Measurements from ENCODE around the gene ZNF605. TPM values are rescaled to one million over a fixed set of nuclear protein-coding genes. Genes with fewer than 3 reads are reported as not detected.

The ZNF605 gene
- total and polyA plus RNA-seq, 2 donors (not counting 3 experiments of a cell fraction or from before 2014, with no cell fraction given), result 2.4 to 11.3 TPM

DNA sequence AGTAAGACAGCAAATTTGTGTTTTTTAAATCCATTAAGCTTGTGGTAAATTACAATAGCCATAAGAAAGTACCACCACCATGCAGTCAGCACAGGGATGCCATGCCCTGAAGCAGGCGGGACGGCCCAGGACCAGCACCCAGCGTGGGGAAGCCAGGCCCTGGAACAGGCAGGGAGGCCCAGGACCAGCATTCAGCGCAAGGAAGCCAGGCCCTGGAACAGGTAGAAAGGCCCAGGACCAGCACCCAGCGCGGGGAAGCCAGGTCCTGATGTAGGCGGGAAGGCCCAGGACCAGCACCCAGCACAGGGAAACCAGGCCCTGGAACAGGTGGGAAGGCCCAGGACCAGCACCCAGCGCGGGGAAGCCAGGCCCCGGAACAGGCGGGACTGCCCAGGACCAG is 81.9 kb downstream of the ZNF605 start:
- H3K79me2 ChIP-seq (ENCODE audit: control insufficient read depth, insufficient read depth, low read length), result no peaks in the 10 kb centered on the region
- intact Hi-C loops (cut with micrococcal nuclease), result no loop called here
- dilution Hi-C loops (cut with MboI; ENCODE audit: extremely low pct_ligation_motif_present, low sequenced_read_pairs), result no loop called here
- DNase-seq (ENCODE audit: low read depth, low spot score) (no peak), FAIRE-seq (no peak)
- TF ChIP-seq POLR2AphosphoS5 (IDR thresholded peaks at IDR 0.05; ENCODE audit: insufficient read depth, low read depth, low read length), result no peak
- no peak for TF ChIP-seq MYC (IDR thresholded peaks at IDR 0.05; ENCODE audit: low read depth, low read length)
- no peak for TF ChIP-seq MAX (IDR thresholded peaks at IDR 0.05; ENCODE audit: insufficient read depth, insufficient read length)
- TF ChIP-seq EZH2 (IDR thresholded peaks at IDR 0.05; ENCODE audit: borderline replicate concordance, low read depth, low read length, severe bottlenecking), result no peak
- TF ChIP-seq JUN (IDR thresholded peaks at IDR 0.05; ENCODE audit: borderline replicate concordance, insufficient read depth, insufficient read length, low read depth), result no peak
- no peak for TF ChIP-seq GATA2 (IDR thresholded peaks at IDR 0.05; ENCODE audit: insufficient read depth, insufficient read length, low read depth, low read length)
- TF ChIP-seq, protein P1, sequence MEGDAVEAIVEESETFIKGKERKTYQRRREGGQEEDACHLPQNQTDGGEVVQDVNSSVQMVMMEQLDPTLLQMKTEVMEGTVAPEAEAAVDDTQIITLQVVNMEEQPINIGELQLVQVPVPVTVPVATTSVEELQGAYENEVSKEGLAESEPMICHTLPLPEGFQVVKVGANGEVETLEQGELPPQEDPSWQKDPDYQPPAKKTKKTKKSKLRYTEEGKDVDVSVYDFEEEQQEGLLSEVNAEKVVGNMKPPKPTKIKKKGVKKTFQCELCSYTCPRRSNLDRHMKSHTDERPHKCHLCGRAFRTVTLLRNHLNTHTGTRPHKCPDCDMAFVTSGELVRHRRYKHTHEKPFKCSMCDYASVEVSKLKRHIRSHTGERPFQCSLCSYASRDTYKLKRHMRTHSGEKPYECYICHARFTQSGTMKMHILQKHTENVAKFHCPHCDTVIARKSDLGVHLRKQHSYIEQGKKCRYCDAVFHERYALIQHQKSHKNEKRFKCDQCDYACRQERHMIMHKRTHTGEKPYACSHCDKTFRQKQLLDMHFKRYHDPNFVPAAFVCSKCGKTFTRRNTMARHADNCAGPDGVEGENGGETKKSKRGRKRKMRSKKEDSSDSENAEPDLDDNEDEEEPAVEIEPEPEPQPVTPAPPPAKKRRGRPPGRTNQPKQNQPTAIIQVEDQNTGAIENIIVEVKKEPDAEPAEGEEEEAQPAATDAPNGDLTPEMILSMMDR (IDR thresholded peaks at IDR 0.05; ENCODE audit: extremely low read depth in 1 of 2, insufficient read depth in 1 of 2, low read depth in 1 of 2, low read length in 2 of 2), result no peak
- no peak for TF ChIP-seq FOS (IDR thresholded peaks at IDR 0.05; ENCODE audit: borderline replicate concordance, insufficient read depth, low read length)
- TF ChIP-seq POLR2A (IDR thresholded peaks at IDR 0.05; ENCODE audit: low read depth, low read length), result no peak
- no TSS peak for BruUV-seq (replicated peaks)
- H3K4me2 ChIP-seq (ENCODE audit: insufficient read depth, low read length), result no peak overlapping the region
- H3K4me3 ChIP-seq (replicated peaks in 1 of 3; ENCODE audit: insufficient read depth in 1 of 3, low read depth in 1 of 3, low read length in 3 of 3), result no peak overlapping the region
- no peaks in the 10 kb centered on the region for H4K20me1 ChIP-seq (replicated peaks; ENCODE audit: control insufficient read depth, extremely low read depth, insufficient read depth, low read length)
- peaks cover 12 to 41% of the 10 kb centered on the region in 2 experiments for H3K36me3 ChIP-seq (ENCODE audit: control insufficient read depth in 2 of 2, extremely low read depth in 1 of 2, insufficient read depth in 2 of 2, low read length in 2 of 2)
- no peaks in the 10 kb centered on the region for H3K4me1 ChIP-seq (ENCODE audit: control insufficient read depth, extremely low read depth, insufficient read depth, low read length)
- H3K9ac ChIP-seq (replicated peaks; ENCODE audit: extremely low read depth, insufficient read depth, low read length), result no peak overlapping the region
- no peak overlapping the region for H2AFZ ChIP-seq (ENCODE audit: low read depth, low read length)
- CTCF ChIA-PET, result no interaction called here
- POLR2A ChIA-PET, result no interaction called here
- no peaks in the 10 kb centered on the region for H3K27me3 ChIP-seq (ENCODE audit: control insufficient read depth in 2 of 2, insufficient read depth in 2 of 2, low read length in 2 of 2)
- no peak overlapping the region for H3K27ac ChIP-seq (ENCODE audit: insufficient read depth, low read depth, low read length)
- H3K9me1 ChIP-seq (replicated peaks; ENCODE audit: control insufficient read depth, extremely low read depth, insufficient read depth, low read length), result no peaks in the 10 kb centered on the region
- no peaks in the 10 kb centered on the region for H3K9me3 ChIP-seq (replicated peaks; ENCODE audit: control insufficient read depth, insufficient read depth, low read length)
